Mesendoderm (in vitro differentiated cells): ENCODE measurements around the gene HOXB7.

Experiments
- DNase-seq: peaks from one replicate; pipeline ENCODE4 v3.0.0; 2013
- H2AK5ac ChIP-seq: 2 replicates; pipeline ENCODE4 v1.6.1; 2013; ENCODE audit warnings: low read length, inconsistent platforms
- H2BK120ac ChIP-seq: 2 replicates; pipeline ENCODE4 v1.6.1; 2013; ENCODE audit warnings: low read depth, mild to moderate bottlenecking, low read length, moderate library complexity, mixed read lengths
- H2BK15ac ChIP-seq: replicated peaks from 2 replicates; pipeline ENCODE4 v1.6.1; 2013; ENCODE audit warnings: low read depth, mild to moderate bottlenecking, moderate library complexity
- H2BK5ac ChIP-seq: 2 replicates; pipeline ENCODE4 v1.6.1; 2013; ENCODE audit warnings: low read length, inconsistent platforms
- H3K18ac ChIP-seq: 2 replicates; pipeline ENCODE4 v1.6.1; 2013; ENCODE audit warnings: mild to moderate bottlenecking, low read length, mixed read lengths
- H3K23ac ChIP-seq: one replicate; pipeline ENCODE4 v1.6.1; 2013; ENCODE audit warnings: low read length
- H3K27ac ChIP-seq: 2 replicates; pipeline ENCODE4 v1.5.1; 2013; ENCODE audit warnings: low read depth, mild to moderate bottlenecking, inconsistent platforms, low read length, moderate library complexity
- H3K27me3 ChIP-seq: 2 replicates; pipeline ENCODE4 v1.6.1; 2013; ENCODE audit warnings: low read length, control low read depth, mild to moderate bottlenecking, inconsistent platforms; ENCODE audit not compliant: insufficient read depth, poor library complexity
- H3K36me3 ChIP-seq: 2 replicates; pipeline ENCODE4 v1.6.1; 2013; ENCODE audit warnings: low read length, inconsistent platforms; ENCODE audit not compliant: control insufficient read depth, insufficient read depth
- H3K4ac ChIP-seq: one replicate; pipeline ENCODE4 v1.6.1; 2013; ENCODE audit warnings: low read depth, mild to moderate bottlenecking, low read length, moderate library complexity
- H3K4me1 ChIP-seq: 2 replicates; pipeline ENCODE4 v1.6.1; 2013; ENCODE audit warnings: low read depth, low read length, inconsistent platforms; ENCODE audit not compliant: control insufficient read depth
- H3K4me2 ChIP-seq: 2 replicates; pipeline ENCODE4 v1.6.1; 2013; ENCODE audit warnings: low read length
- H3K4me3 ChIP-seq: 2 replicates; pipeline ENCODE4 v1.5.1; 2013; ENCODE audit warnings: mild to moderate bottlenecking, low read length
- H3K56ac ChIP-seq: one replicate; pipeline ENCODE4 v1.6.1; 2013; ENCODE audit warnings: low read length
- H3K79me1 ChIP-seq: 2 replicates; pipeline ENCODE4 v1.6.1; 2013; ENCODE audit warnings: low read length, inconsistent platforms
- H3K79me2 ChIP-seq: 2 replicates; pipeline ENCODE4 v1.6.1; 2013; ENCODE audit warnings: mild to moderate bottlenecking, low read length; ENCODE audit not compliant: control insufficient read depth, insufficient read depth
- H3K9ac ChIP-seq: 2 replicates; pipeline ENCODE4 v1.6.1; 2013; ENCODE audit warnings: low read length, inconsistent platforms
- H4K5ac ChIP-seq: one replicate; pipeline ENCODE4 v1.6.1; 2013; ENCODE audit warnings: low read length
- H4K8ac ChIP-seq: one replicate; pipeline ENCODE4 v1.6.1; 2013; ENCODE audit warnings: low read depth, mild to moderate bottlenecking, control low read depth, low read length, moderate library complexity
- WGBS: extraction: QIAGEN DNeasy Blood & Tissue Kit; methylation state at CpG from one replicate; pipeline ENCODE4 v1.1.7; 2013; ENCODE audit warnings: low lambda C conversion rate, missing lambda C conversion rate; ENCODE audit not compliant: insufficient coverage; ENCODE audit errors: extremely low coverage; 5-methylcytosine and 5-hydroxymethylcytosine counted together

Gene HOXB7

GRCh38 chr17:48615963-48616716, 5.3 kb upstream of the HOXB7 start:
- no peak overlapping the region for H2AK5ac ChIP-seq
- H2BK5ac ChIP-seq: no peak overlapping the region
- no peak overlapping the region for H4K8ac ChIP-seq
- peaks cover 89% of the 10 kb centered on the region for H3K27me3 ChIP-seq
- DNase-seq: no peak
- H3K36me3 ChIP-seq: no peaks in the 10 kb centered on the region
- H3K79me1 ChIP-seq: no peaks in the 10 kb centered on the region
- H3K9ac ChIP-seq: no peak overlapping the region
- H2BK120ac ChIP-seq: no peak overlapping the region
- H3K4me3 ChIP-seq: no peak overlapping the region
- H3K18ac ChIP-seq: no peak overlapping the region
- H3K4ac ChIP-seq: no peak overlapping the region
- no peak overlapping the region for H3K4me2 ChIP-seq
- H2BK15ac ChIP-seq: no peak overlapping the region
- no peak overlapping the region for H3K56ac ChIP-seq
- H3K4me1 ChIP-seq: no peaks in the 10 kb centered on the region
- H3K23ac ChIP-seq: no peak overlapping the region
- H3K27ac ChIP-seq: no peak overlapping the region
- H4K5ac ChIP-seq: no peak overlapping the region
- WGBS: no CpG with 5 or more reads among the region's 17 CpGs
- H3K79me2 ChIP-seq: no peaks in the 10 kb centered on the region

- H3K27ac ChIP-seq: no peak within 1 kb of the TSS
- H3K56ac ChIP-seq: peak within 1 kb of the TSS; percentile 42
- H3K27me3 ChIP-seq: peaks cover 89% of the 10 kb centered on the region
- H4K5ac ChIP-seq: no peak within 1 kb of the TSS
- no peak within 1 kb of the TSS for H3K4ac ChIP-seq
- WGBS: no CpG with 5 or more reads among the region's 41 CpGs
- H3K4me1 ChIP-seq: no peaks in the 10 kb centered on the region
- H3K79me1 ChIP-seq: no peaks in the 10 kb centered on the region
- H3K79me2 ChIP-seq: no peaks in the 10 kb centered on the region
- H3K18ac ChIP-seq: no peak within 1 kb of the TSS
- no peak within 1 kb of the TSS for H2BK5ac ChIP-seq
- H2BK15ac ChIP-seq: no peak within 1 kb of the TSS
- H3K4me3 ChIP-seq: no peak within 1 kb of the TSS
- no peak for DNase-seq
- H2AK5ac ChIP-seq: no peak within 1 kb of the TSS
- no peaks in the 10 kb centered on the region for H3K36me3 ChIP-seq
- H3K4me2 ChIP-seq: peak within 1 kb of the TSS; percentile 50
- peak within 1 kb of the TSS; percentile 21 for H3K9ac ChIP-seq
- H4K8ac ChIP-seq: no peak within 1 kb of the TSS
- H2BK120ac ChIP-seq: no peak within 1 kb of the TSS
- H3K23ac ChIP-seq: peak within 1 kb of the TSS; percentile 94
Measured at GRCh38 chr17:48615047-48615962, 4.5 kb upstream of the HOXB7 start, which contains the start of gene HOXB8. TSS of gene HOXB8 (minus strand) at chr17:48615292. CDS start at chr17:48614704, 588 bp downstream.

GRCh38 chr17:48613862-48614694, 3.3 kb upstream of the HOXB7 start:
- Histone ChIP-seq H3K4ac (no peak overlapping the region), H3K27ac (no peak overlapping the region), H3K4me3 (no peak overlapping the region), H2AK5ac (no peak overlapping the region), H3K56ac (peak overlapping the region; percentile 42), H2BK5ac (no peak overlapping the region), H3K79me2 (no peaks in the 10 kb centered on the region), H3K18ac (no peak overlapping the region), H3K9ac (peak overlapping the region; percentile 21), H4K8ac (no peak overlapping the region), H3K23ac (peak overlapping the region; percentile 94), H3K79me1 (no peaks in the 10 kb centered on the region), H3K4me2 (peak overlapping the region; percentile 50), H3K36me3 (no peaks in the 10 kb centered on the region), H4K5ac (no peak overlapping the region), H2BK120ac (no peak overlapping the region), H2BK15ac (no peak overlapping the region), H3K4me1 (no peaks in the 10 kb centered on the region), H3K27me3 (peaks cover 89% of the 10 kb centered on the region)
- peak; percentile 70 for DNase-seq
- WGBS: no CpG with 5 or more reads among the region's 55 CpGs

GRCh38 chr17:48612854-48613691, 2.3 kb upstream of the HOXB7 start:
- Histone ChIP-seq H4K5ac (no peak overlapping the region), H3K4me3 (no peak overlapping the region), H3K23ac (no peak overlapping the region), H3K18ac (no peak overlapping the region), H3K4me2 (peak overlapping the region; percentile 9), H2AK5ac (no peak overlapping the region), H2BK120ac (no peak overlapping the region), H3K56ac (no peak overlapping the region), H4K8ac (no peak overlapping the region), H3K27me3 (peaks cover 89% of the 10 kb centered on the region), H3K36me3 (no peaks in the 10 kb centered on the region), H3K4ac (no peak overlapping the region), H3K79me2 (no peaks in the 10 kb centered on the region), H2BK15ac (no peak overlapping the region), H3K9ac (no peak overlapping the region), H2BK5ac (no peak overlapping the region), H3K27ac (no peak overlapping the region), H3K79me1 (no peaks in the 10 kb centered on the region), H3K4me1 (no peaks in the 10 kb centered on the region)
- WGBS: no CpG with 5 or more reads among the region's 67 CpGs
- peak; percentile 76 for DNase-seq

GRCh38 chr17:48612456-48612853, 1.6 kb upstream of the HOXB7 start:
- no peak overlapping the region for H2AK5ac ChIP-seq
- no peaks in the 10 kb centered on the region for H3K36me3 ChIP-seq
- H2BK120ac ChIP-seq: no peak overlapping the region
- H3K4ac ChIP-seq: no peak overlapping the region
- no peak overlapping the region for H3K9ac ChIP-seq
- H3K79me1 ChIP-seq: no peaks in the 10 kb centered on the region
- no peak overlapping the region for H2BK15ac ChIP-seq
- no peak overlapping the region for H3K23ac ChIP-seq
- no peak overlapping the region for H4K5ac ChIP-seq
- H3K27me3 ChIP-seq: peaks cover 89% of the 10 kb centered on the region
- DNase-seq: no peak
- no peak overlapping the region for H4K8ac ChIP-seq
- no peak overlapping the region for H2BK5ac ChIP-seq
- WGBS: no CpG with 5 or more reads among the region's 15 CpGs
- no peak overlapping the region for H3K27ac ChIP-seq
- H3K18ac ChIP-seq: no peak overlapping the region
- H3K4me2 ChIP-seq: peak overlapping the region; percentile 20
- no peak overlapping the region for H3K4me3 ChIP-seq
- no peak overlapping the region for H3K56ac ChIP-seq
- no peaks in the 10 kb centered on the region for H3K4me1 ChIP-seq
- H3K79me2 ChIP-seq: no peaks in the 10 kb centered on the region
